OCI-LY3 (cell line): ENCODE measurements around the gene COMMD7.

Experiments
- EZH2phosphoT487 ChIP-seq: fragments of 200-600 bp; shearing (Covaris generic); IDR thresholded peaks from 2 replicates; pipeline ENCODE4 v1.6.1; 2018; ENCODE audit warnings: antibody characterized with exemption, mixed run types, low read depth
- TF ChIP-seq, protein P1 (sequence below): fragments of 200-600, 300-600 bp; sonication (generic); IDR thresholded peaks from 2 replicates; pipeline ENCODE4 v1.5.1; 2014; ENCODE audit warnings: antibody characterized with exemption, low read length, low read depth

DNA sequence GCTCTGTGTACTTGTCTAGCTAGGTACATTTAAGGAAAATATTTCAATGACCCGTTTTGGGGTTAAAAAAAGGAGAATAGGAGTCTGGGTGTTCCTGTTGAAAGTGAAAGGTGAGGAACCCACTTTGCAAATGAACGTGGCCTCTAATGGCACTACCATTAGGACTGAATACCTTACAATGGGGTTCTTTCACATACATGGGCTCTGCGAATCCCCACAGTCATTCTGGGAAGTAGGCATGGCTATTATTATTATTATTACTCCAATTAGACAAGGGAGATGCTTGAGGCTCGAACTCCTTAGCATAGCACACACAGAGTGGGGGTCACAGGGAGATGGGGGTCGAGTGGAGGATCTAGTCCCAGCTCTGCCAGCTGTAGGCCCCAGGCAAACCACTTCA is 12.9 kb upstream of the COMMD7 start:
- TF ChIP-seq, protein P1, sequence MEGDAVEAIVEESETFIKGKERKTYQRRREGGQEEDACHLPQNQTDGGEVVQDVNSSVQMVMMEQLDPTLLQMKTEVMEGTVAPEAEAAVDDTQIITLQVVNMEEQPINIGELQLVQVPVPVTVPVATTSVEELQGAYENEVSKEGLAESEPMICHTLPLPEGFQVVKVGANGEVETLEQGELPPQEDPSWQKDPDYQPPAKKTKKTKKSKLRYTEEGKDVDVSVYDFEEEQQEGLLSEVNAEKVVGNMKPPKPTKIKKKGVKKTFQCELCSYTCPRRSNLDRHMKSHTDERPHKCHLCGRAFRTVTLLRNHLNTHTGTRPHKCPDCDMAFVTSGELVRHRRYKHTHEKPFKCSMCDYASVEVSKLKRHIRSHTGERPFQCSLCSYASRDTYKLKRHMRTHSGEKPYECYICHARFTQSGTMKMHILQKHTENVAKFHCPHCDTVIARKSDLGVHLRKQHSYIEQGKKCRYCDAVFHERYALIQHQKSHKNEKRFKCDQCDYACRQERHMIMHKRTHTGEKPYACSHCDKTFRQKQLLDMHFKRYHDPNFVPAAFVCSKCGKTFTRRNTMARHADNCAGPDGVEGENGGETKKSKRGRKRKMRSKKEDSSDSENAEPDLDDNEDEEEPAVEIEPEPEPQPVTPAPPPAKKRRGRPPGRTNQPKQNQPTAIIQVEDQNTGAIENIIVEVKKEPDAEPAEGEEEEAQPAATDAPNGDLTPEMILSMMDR = no peak
- TF ChIP-seq EZH2phosphoT487 = no peak
